Neural progenitor cell (in vitro differentiated cells): ENCODE data around the gene MAGI2. TPM values are rescaled to one million over a fixed set of nuclear protein-coding genes. Genes with fewer than 3 reads are reported as not detected.

Source experiments
- DNase-seq: peaks from one replicate; pipeline ENCODE4 v3.0.0-alpha.2; 2016; ENCODE audit warnings: low spot score
- H2AFZ ChIP-seq: fragments of 200-600 bp; sonication (generic); replicated peaks from 2 replicates; pipeline ENCODE4 v1.6.1; 2016; ENCODE audit warnings: antibody characterized with exemption
- H3F3A ChIP-seq: fragments of 200-600 bp; sonication (generic); 2 replicates; pipeline ENCODE4 v1.6.1; 2016; ENCODE audit warnings: antibody characterized with exemption, low read depth
- H3K27ac ChIP-seq: fragments of 200-600 bp; sonication (generic); 2 replicates; pipeline ENCODE4 v1.5.1; 2016; ENCODE audit warnings: mild to moderate bottlenecking
- H3K27me3 ChIP-seq: fragments of 200-600 bp; sonication (generic); 2 replicates; pipeline ENCODE4 v1.6.1; 2016; ENCODE audit warnings: mild to moderate bottlenecking, moderate library complexity
- H3K36me3 ChIP-seq: fragments of 200-600 bp; sonication (generic); 2 replicates; pipeline ENCODE4 v1.5.1; 2016
- H3K4me1 ChIP-seq: fragments of 200-600 bp; sonication (generic); 2 replicates; pipeline ENCODE4 v1.6.1; 2016; ENCODE audit warnings: mixed run types
- H3K4me2 ChIP-seq: fragments of 200-600 bp; sonication (generic); 2 replicates; pipeline ENCODE4 v1.6.1; 2016
- H3K4me3 ChIP-seq: fragments of 200-600 bp; sonication (generic); 2 replicates; pipeline ENCODE4 v1.5.1; 2016
- H3K79me2 ChIP-seq: fragments of 200-600 bp; sonication (generic); 2 replicates; pipeline ENCODE4 v1.6.1; 2016; ENCODE audit warnings: low read depth
- H3K9ac ChIP-seq: fragments of 200-600 bp; sonication (generic); 2 replicates; pipeline ENCODE4 v1.6.1; 2016
- H3K9me3 ChIP-seq: fragments of 200-600 bp; sonication (generic); 2 replicates; pipeline ENCODE4 v1.5.1; 2016; ENCODE audit warnings: low read depth
- H4K20me1 ChIP-seq: fragments of 200-600 bp; sonication (generic); 2 replicates; pipeline ENCODE4 v1.6.1; 2016; ENCODE audit warnings: low read depth
- H3K27ac Mint-ChIP-seq: 3 replicates; pipeline ENCODE4 v1.8.0; 2021; ENCODE audit warnings: mixed read lengths
- H3K27me3 Mint-ChIP-seq: 2 replicates; pipeline ENCODE4 v1.8.0; 2022; ENCODE audit warnings: low read depth, mild to moderate bottlenecking, inconsistent platforms, moderate library complexity, mixed read lengths; ENCODE audit not compliant: insufficient read depth
- H3K36me3 Mint-ChIP-seq: 3 replicates; pipeline ENCODE4 v1.8.0; 2021; ENCODE audit warnings: mixed read lengths
- H3K4me1 Mint-ChIP-seq: 3 replicates; pipeline ENCODE4 v1.8.0; 2021; ENCODE audit warnings: mixed read lengths
- H3K4me3 Mint-ChIP-seq: 3 replicates; pipeline ENCODE4 v1.8.0; 2021; ENCODE audit warnings: mild to moderate bottlenecking, moderate library complexity, mixed read lengths
- H3K9me3 Mint-ChIP-seq: 3 replicates; pipeline ENCODE4 v1.8.0; 2020; ENCODE audit warnings: mixed read lengths
- CTCF ChIP-seq: fragments of 200-600 bp; sonication (generic); IDR thresholded peaks from 2 replicates; pipeline ENCODE4 v1.5.1; 2017; ENCODE audit warnings: antibody characterized with exemption, mild to moderate bottlenecking
- EZH2 ChIP-seq: fragments of 200-600 bp; sonication (generic); IDR thresholded peaks from 2 replicates; pipeline ENCODE4 v1.6.1; 2017; ENCODE audit warnings: antibody characterized with exemption, mild to moderate bottlenecking, moderate library complexity
- EZH2phosphoT487 ChIP-seq: fragments of 200-600 bp; sonication (generic); IDR thresholded peaks from 2 replicates; pipeline ENCODE4 v1.6.1; 2017; ENCODE audit warnings: antibody characterized with exemption
- total RNA-seq: library from RNA; depleted of rRNA; stranded (reverse); fragments of >200 nt; gene quantifications from 2 replicates; pipeline ENCODE4 v1.2.3, GENCODE V29; 2015; ENCODE audit warnings: low replicate concordance

MAGI2 gene
- total RNA-seq, 1 donor from 2014 or later = 5.8 TPM

- Histone ChIP-seq H4K20me1 (no peaks in the 10 kb centered on the region), H3K79me2 (no peaks in the 10 kb centered on the region), H2AFZ (no peak overlapping the region), H3F3A (no peaks in the 10 kb centered on the region), H3K9ac (no peak overlapping the region), H3K9me3 (no peaks in the 10 kb centered on the region), H3K27me3 (no peaks in the 10 kb centered on the region), H3K4me2 (no peak overlapping the region), H3K4me1 (no peaks in the 10 kb centered on the region), H3K36me3 (no peaks in the 10 kb centered on the region), H3K27ac (no peak overlapping the region), H3K4me3 (no peak overlapping the region)
- Mint-ChIP-seq H3K36me3 (peaks cover 4% of the 10 kb centered on the region), H3K27ac (no peak overlapping the region), H3K4me3 (no peak overlapping the region), H3K9me3 (no peaks in the 10 kb centered on the region), H3K27me3 (no peaks in the 10 kb centered on the region), H3K4me1 (no peaks in the 10 kb centered on the region)
- DNase-seq = no peak
- TF ChIP-seq EZH2 (no peak), CTCF (no peak), EZH2phosphoT487 (no peak)
These were observed 910.5 kb downstream of the MAGI2 start for GRCh38 chr7:78542981-78543380.

GRCh38 chr7:78542541-78542940 lies 910.9 kb downstream of the MAGI2 start:
- Mint-ChIP-seq H3K27me3 (no peaks in the 10 kb centered on the region), H3K27ac (no peak overlapping the region)

GRCh38 chr7:78539825-78540224 lies 913.6 kb downstream of the MAGI2 start:
- H4K20me1 ChIP-seq = no peaks in the 10 kb centered on the region
- Mint-ChIP-seq H3K27ac (no peak overlapping the region), H3K4me3 (no peak overlapping the region), H3K4me1 (no peaks in the 10 kb centered on the region), H3K36me3 (peaks cover 4% of the 10 kb centered on the region), H3K27me3 (no peaks in the 10 kb centered on the region), H3K9me3 (peaks cover 15% of the 10 kb centered on the region)
- H3F3A ChIP-seq = no peaks in the 10 kb centered on the region
- no peaks in the 10 kb centered on the region for H3K9me3 ChIP-seq
- H3K4me2 ChIP-seq = no peak overlapping the region
- H3K27me3 ChIP-seq = no peaks in the 10 kb centered on the region
- no peaks in the 10 kb centered on the region for H3K36me3 ChIP-seq
- no peaks in the 10 kb centered on the region for H3K79me2 ChIP-seq
- H3K27ac ChIP-seq = no peak overlapping the region
- H3K9ac ChIP-seq = no peak overlapping the region
- H2AFZ ChIP-seq = no peak overlapping the region
- DNase-seq = no peak
- TF ChIP-seq EZH2phosphoT487 = no peak
- TF ChIP-seq EZH2 = no peak
- TF ChIP-seq CTCF = no peak
- no peaks in the 10 kb centered on the region for H3K4me1 ChIP-seq
- no peak overlapping the region for H3K4me3 ChIP-seq

More at GRCh38 chr7:78542541-78542940, 910.9 kb downstream of the MAGI2 start:
- no peak overlapping the region for H3K4me3 ChIP-seq
- H3K79me2 ChIP-seq = no peaks in the 10 kb centered on the region
- Mint-ChIP-seq H3K4me1 (no peaks in the 10 kb centered on the region), H3K36me3 (peaks cover 4% of the 10 kb centered on the region), H3K4me3 (no peak overlapping the region), H3K9me3 (peaks cover 4% of the 10 kb centered on the region)
- no peak for TF ChIP-seq CTCF
- TF ChIP-seq EZH2phosphoT487 = no peak
- TF ChIP-seq EZH2 = no peak
- H3K9me3 ChIP-seq = no peaks in the 10 kb centered on the region
- H3F3A ChIP-seq = no peaks in the 10 kb centered on the region
- no peaks in the 10 kb centered on the region for H3K36me3 ChIP-seq
- no peak overlapping the region for H2AFZ ChIP-seq
- H3K9ac ChIP-seq = no peak overlapping the region
- H3K27ac ChIP-seq = no peak overlapping the region
- H3K4me1 ChIP-seq = no peaks in the 10 kb centered on the region
- H3K27me3 ChIP-seq = no peaks in the 10 kb centered on the region
- H4K20me1 ChIP-seq = no peaks in the 10 kb centered on the region
- no peak overlapping the region for H3K4me2 ChIP-seq
- no peak for DNase-seq
